HCT116 (cell line): ENCODE results near the gene ENTPD7. TPM values are rescaled to one million over a fixed set of nuclear protein-coding genes. Genes with fewer than 3 reads are reported as not detected.

ENCODE experiments used
- ATAC-seq: fragments of 200-7000 bp; cut with Tn5 transposase; 2 replicates; pipeline ENCODE4 v1.9.1; 2020; ENCODE audit warnings: mild to moderate bottlenecking, moderate library complexity
- BruUV-seq: library from RNA; stranded (reverse); fragments of 400-500 nt; replicated peaks from 2 replicates; lab custom pipeline; 2021; lab: Mats Ljungman, UMichigan
- CTCF ChIA-PET: fragments of 300-600 bp; sonication (Branson Sonifier 250); formaldehyde crosslinking; loops from one replicate; lab custom pipeline; 2021; ENCODE audit warnings: antibody characterized with exemption; lab: Charles Lee
- POLR2A ChIA-PET: fragments of 300-600, 350-600 bp; sonication (Branson Sonifier 250); formaldehyde crosslinking; loops from one replicate; lab custom pipeline; 2021; ENCODE audit warnings: antibody characterized with exemption; lab: Charles Lee
- RAD21 ChIA-PET, 2 experiments: fragments of 300-600 bp; sonication (Branson Sonifier 250); formaldehyde crosslinking; loops; one replicate each; lab custom pipeline; 2023; ENCODE audit warnings: low total read pairs in 2 of 2; ENCODE audit not compliant: uncharacterized antibody in 2 of 2, unreplicated experiment in 2 of 2, low non-redundant PET in 1 of 2; lab: Charles Lee
- DNase-seq: peaks from one replicate; pipeline ENCODE4 v3.0.0-alpha.2; 2010; ENCODE audit warnings: low read depth, low spot score
- H2AFZ ChIP-seq: fragments of 200-600 bp; shearing (Covaris generic), sonication (generic); 2 replicates; pipeline ENCODE4 v1.6.1; 2017; ENCODE audit warnings: low read depth, mixed run types, mixed read lengths, antibody characterized with exemption, low read length; ENCODE audit not compliant: poor library complexity, severe bottlenecking
- H3K27ac ChIP-seq: 2 replicates; pipeline ENCODE4 v1.5.1; 2012; ENCODE audit warnings: low read depth, low read length
- H3K27me3 ChIP-seq: fragments of 200-600 bp; sonication (generic); 2 replicates; pipeline ENCODE4 v1.6.1; 2016; ENCODE audit warnings: mixed run types, low read length, mixed read lengths; ENCODE audit not compliant: insufficient read depth
- H3K36me3 ChIP-seq, 2 experiments: fragments of 200-500 bp in 1 of 2; fragments of 200-600 bp in 1 of 2; sonication (Bioruptor generic) in 1 of 2; sonication (generic) in 1 of 2; 2 replicates each; pipeline versions ENCODE4 v1.5.1 to v1.6.1; 2014 to 2016; ENCODE audit warnings: low read length in 2 of 2, inconsistent platforms in 1 of 2, mixed read lengths in 1 of 2, mixed run types in 1 of 2; ENCODE audit not compliant: insufficient read depth in 2 of 2, control insufficient read depth in 1 of 2
- H3K4me1 ChIP-seq, 2 experiments: fragments of 200-600 bp in 1 of 2; sonication (generic) in 1 of 2; 2 replicates each; pipeline versions ENCODE4 v1.5.1 to v1.6.1; 2012 to 2017; ENCODE audit warnings: low read length in 2 of 2, inconsistent platforms in 1 of 2, mild to moderate bottlenecking in 1 of 2, mixed read lengths in 1 of 2, mixed run types in 1 of 2, moderate library complexity in 1 of 2; ENCODE audit not compliant: insufficient read depth in 2 of 2, control insufficient read depth in 1 of 2
- H3K4me2 ChIP-seq: fragments of 200-600 bp; sonication (generic); 2 replicates; pipeline ENCODE4 v1.6.1; 2017; ENCODE audit warnings: mixed run types, low read length, mixed read lengths
- H3K4me3 ChIP-seq, 2 experiments: fragments of 200-600 bp in 1 of 2; sonication (generic) in 1 of 2; replicated peaks in 1 of 2; 2 replicates each; pipeline ENCODE4 v1.5.1; 2011 to 2016; ENCODE audit warnings: low read length in 2 of 2, control low read depth in 1 of 2, low read depth in 1 of 2, mild to moderate bottlenecking in 1 of 2, mixed read lengths in 1 of 2, mixed run types in 1 of 2
- H3K79me2 ChIP-seq: fragments of 200-600 bp; sonication (generic); 2 replicates; pipeline ENCODE4 v1.6.1; 2017; ENCODE audit warnings: mild to moderate bottlenecking, mixed run types, low read length, moderate library complexity, mixed read lengths; ENCODE audit not compliant: insufficient read depth
- H3K9ac ChIP-seq: fragments of 200-600 bp; sonication (generic); 2 replicates; pipeline ENCODE4 v1.6.1; 2016; ENCODE audit warnings: low read length, mixed read lengths
- H3K9me2 ChIP-seq: fragments of 200-600 bp; sonication (generic), shearing (Covaris generic); 2 replicates; pipeline ENCODE4 v1.6.1; 2017; ENCODE audit warnings: mixed run types, mild to moderate bottlenecking, moderate library complexity; ENCODE audit not compliant: insufficient read depth
- H3K9me3 ChIP-seq, 2 experiments: fragments of 200-500 bp in 1 of 2; fragments of 200-600 bp in 1 of 2; sonication (Bioruptor generic) in 1 of 2; sonication (generic) in 1 of 2; 2 replicates each; pipeline ENCODE4 v1.6.1; 2014 to 2017; ENCODE audit warnings: low read length in 2 of 2, mixed read lengths in 2 of 2, inconsistent platforms in 1 of 2, low read depth in 1 of 2, mild to moderate bottlenecking in 1 of 2, mixed run types in 1 of 2, moderate library complexity in 1 of 2; ENCODE audit not compliant: control insufficient read depth in 1 of 2, insufficient read depth in 1 of 2
- H4K20me1 ChIP-seq: fragments of 200-600 bp; sonication (generic), shearing (Covaris generic); 2 replicates; pipeline ENCODE4 v1.6.1; 2017; ENCODE audit warnings: mixed run types, mild to moderate bottlenecking, moderate library complexity; ENCODE audit not compliant: insufficient read depth
- ATF3 ChIP-seq: IDR thresholded peaks from 2 replicates; pipeline ENCODE4 v1.6.1; 2012
- CBX3 ChIP-seq: IDR thresholded peaks from 2 replicates; pipeline ENCODE4 v1.6.1; 2012; ENCODE audit warnings: low read depth
- CEBPB ChIP-seq: IDR thresholded peaks from 2 replicates; pipeline ENCODE4 v1.6.1; 2012; ENCODE audit warnings: low read depth
- EGR1 ChIP-seq: IDR thresholded peaks from 2 replicates; pipeline ENCODE4 v1.6.1; 2012; ENCODE audit warnings: low read depth
- ELF1 ChIP-seq: IDR thresholded peaks from 2 replicates; pipeline ENCODE4 v1.6.1; 2012; ENCODE audit warnings: low read depth, borderline replicate concordance
- EZH2 ChIP-seq: fragments of 200-600 bp; sonication (generic); IDR thresholded peaks from 2 replicates; pipeline ENCODE4 v1.6.1; 2017; ENCODE audit warnings: antibody characterized with exemption, mixed run types
- EZH2phosphoT487 ChIP-seq: fragments of 200-600 bp; IDR thresholded peaks from 2 replicates; pipeline ENCODE4 v1.6.1; 2018; ENCODE audit warnings: antibody characterized with exemption, borderline replicate concordance
- FOSL1 ChIP-seq: IDR thresholded peaks from 2 replicates; pipeline ENCODE4 v1.6.1; 2012; ENCODE audit warnings: low read depth
- JUND ChIP-seq: IDR thresholded peaks from 2 replicates; pipeline ENCODE4 v1.6.1; 2012
- POLR2AphosphoS5 ChIP-seq: IDR thresholded peaks from 2 replicates; pipeline ENCODE4 v1.6.1; 2011; ENCODE audit warnings: mild to moderate bottlenecking, low read depth, low read length, moderate library complexity
- SP1 ChIP-seq: IDR thresholded peaks from 2 replicates; pipeline ENCODE4 v1.6.1; 2012; ENCODE audit warnings: low read depth
- SRF ChIP-seq: IDR thresholded peaks from 2 replicates; pipeline ENCODE4 v1.6.1; 2012; ENCODE audit warnings: low read depth
- YY1 ChIP-seq: IDR thresholded peaks from 2 replicates; pipeline ENCODE4 v1.6.1; 2011; ENCODE audit warnings: low read length, low read depth, moderate library complexity, mild to moderate bottlenecking; ENCODE audit not compliant: insufficient replicate concordance; ENCODE audit errors: extremely low read depth
- ZFX ChIP-seq: fragments of 450-650 bp; IDR thresholded peaks from 2 replicates; pipeline ENCODE4 v1.6.1; 2017
- ZNF274 ChIP-seq: fragments of 200-500 bp; sonication (Bioruptor generic); IDR thresholded peaks from 2 replicates; pipeline ENCODE4 v1.6.1; 2014; ENCODE audit warnings: mild to moderate bottlenecking, low read depth, low read length, inconsistent platforms
- intact Hi-C: fragments of 100-400 bp; cut with micrococcal nuclease; formaldehyde crosslinking; loops from 2 replicates; pipeline ENCODE4 v1.10.0; 2022
- total RNA-seq: library from RNA; stranded (reverse); gene quantifications from one replicate; pipeline ENCODE4 v1.2.1, GENCODE V29; 2021; ENCODE audit not compliant: unreplicated experiment
- TF ChIP-seq, protein P1 (sequence below): IDR thresholded peaks from 2 replicates; pipeline ENCODE4 v1.6.1; 2012
- TF ChIP-seq, protein P2 (sequence below), 3 experiments: fragments of 200-600 bp in 1 of 3; sonication (generic) in 1 of 3; IDR thresholded peaks in 2 of 3; conservative IDR thresholded peaks in 1 of 3; 2 replicates each; pipeline ENCODE4 v1.5.1; 2012 to 2017; ENCODE audit warnings: low read depth in 2 of 3, low read length in 2 of 3, antibody characterized with exemption in 1 of 3, borderline replicate concordance in 1 of 3, control low read depth in 1 of 3, mild to moderate bottlenecking in 1 of 3, mixed read lengths in 1 of 3, mixed run types in 1 of 3, moderate library complexity in 1 of 3; ENCODE audit not compliant: insufficient read depth in 1 of 3
- TF ChIP-seq, protein P3 (sequence below): IDR thresholded peaks from 2 replicates; pipeline ENCODE4 v1.6.1; 2012; ENCODE audit warnings: low read depth

The ENTPD7 gene
- total RNA-seq, 1 experiment from 2014 or later, result 12.3 TPM

DNA sequence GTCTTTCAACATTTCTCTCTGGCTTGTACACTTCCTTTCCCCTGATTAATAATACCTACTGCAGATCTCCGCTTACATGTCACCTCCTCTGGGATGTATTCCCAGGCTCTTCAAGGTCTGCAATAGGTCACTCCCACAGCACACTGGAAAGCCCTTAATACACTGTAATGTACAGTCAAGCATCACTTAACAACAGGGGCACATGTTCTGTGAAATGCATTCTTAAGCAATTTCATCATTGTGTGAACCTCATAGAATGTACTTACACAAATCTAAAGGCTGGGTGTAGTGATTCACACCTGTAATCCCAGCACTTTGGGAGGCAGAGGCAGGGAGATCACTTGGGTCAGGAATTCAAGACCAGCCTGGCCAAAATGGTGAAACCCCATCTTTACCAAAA, 70.7 kb downstream of the ENTPD7 start:
- H3K9me2 ChIP-seq, result no peaks in the 10 kb centered on the region
- H3K9me3 ChIP-seq, result no peaks in the 10 kb centered on the region
- no peak for DNase-seq
- peaks cover 15 to 16% of the 10 kb centered on the region in 2 experiments; a peak in 3 of 4 replicates for H3K4me1 ChIP-seq
- no peak overlapping the region for H3K9ac ChIP-seq
- ChIA-PET CTCF (no interaction called here), POLR2A (interaction anchor here (1.7 kb wide), 1 partner anchor 9 kb away, joined by 5 read pairs; no protein-coding TSS in a partner anchor), RAD21 (no interaction called here)
- no peak overlapping the region for H3K4me3 ChIP-seq
- no TSS peak for BruUV-seq
- H3K27ac ChIP-seq, result no peak overlapping the region
- intact Hi-C loops, result loop anchor here (5.0 to 10.0 kb wide), 2 partner anchors 298 to 455 kb away; partner anchors contain the start of genes ERLIN1 and GOT1
- H2AFZ ChIP-seq, result no peak overlapping the region
- peaks cover 52% of the 10 kb centered on the region for H3K79me2 ChIP-seq
- H3K4me2 ChIP-seq, result no peak overlapping the region
- no peaks in the 10 kb centered on the region for H3K27me3 ChIP-seq
- peaks cover 33% of the 10 kb centered on the region in 2 experiments for H3K36me3 ChIP-seq
- TF ChIP-seq, protein P1, sequence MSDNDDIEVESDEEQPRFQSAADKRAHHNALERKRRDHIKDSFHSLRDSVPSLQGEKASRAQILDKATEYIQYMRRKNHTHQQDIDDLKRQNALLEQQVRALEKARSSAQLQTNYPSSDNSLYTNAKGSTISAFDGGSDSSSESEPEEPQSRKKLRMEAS, result no peak
- no peak for TF ChIP-seq SRF
- no peak for TF ChIP-seq SP1
- TF ChIP-seq ELF1, result no peak
- TF ChIP-seq, protein P2, sequence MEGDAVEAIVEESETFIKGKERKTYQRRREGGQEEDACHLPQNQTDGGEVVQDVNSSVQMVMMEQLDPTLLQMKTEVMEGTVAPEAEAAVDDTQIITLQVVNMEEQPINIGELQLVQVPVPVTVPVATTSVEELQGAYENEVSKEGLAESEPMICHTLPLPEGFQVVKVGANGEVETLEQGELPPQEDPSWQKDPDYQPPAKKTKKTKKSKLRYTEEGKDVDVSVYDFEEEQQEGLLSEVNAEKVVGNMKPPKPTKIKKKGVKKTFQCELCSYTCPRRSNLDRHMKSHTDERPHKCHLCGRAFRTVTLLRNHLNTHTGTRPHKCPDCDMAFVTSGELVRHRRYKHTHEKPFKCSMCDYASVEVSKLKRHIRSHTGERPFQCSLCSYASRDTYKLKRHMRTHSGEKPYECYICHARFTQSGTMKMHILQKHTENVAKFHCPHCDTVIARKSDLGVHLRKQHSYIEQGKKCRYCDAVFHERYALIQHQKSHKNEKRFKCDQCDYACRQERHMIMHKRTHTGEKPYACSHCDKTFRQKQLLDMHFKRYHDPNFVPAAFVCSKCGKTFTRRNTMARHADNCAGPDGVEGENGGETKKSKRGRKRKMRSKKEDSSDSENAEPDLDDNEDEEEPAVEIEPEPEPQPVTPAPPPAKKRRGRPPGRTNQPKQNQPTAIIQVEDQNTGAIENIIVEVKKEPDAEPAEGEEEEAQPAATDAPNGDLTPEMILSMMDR (IDR thresholded peaks at IDR 0.05 in 2 of 3, conservative IDR thresholded peaks at IDR 0.05 in 1 of 3; ENCODE audit: borderline replicate concordance in 1 of 3, insufficient read depth in 1 of 3, low read depth in 2 of 3, low read length in 2 of 3), result no peak
- TF ChIP-seq EZH2, result no peak
- TF ChIP-seq ZFX, result no peak
- TF ChIP-seq FOSL1, result no peak
- no peak for TF ChIP-seq ZNF274
- TF ChIP-seq, protein P3, sequence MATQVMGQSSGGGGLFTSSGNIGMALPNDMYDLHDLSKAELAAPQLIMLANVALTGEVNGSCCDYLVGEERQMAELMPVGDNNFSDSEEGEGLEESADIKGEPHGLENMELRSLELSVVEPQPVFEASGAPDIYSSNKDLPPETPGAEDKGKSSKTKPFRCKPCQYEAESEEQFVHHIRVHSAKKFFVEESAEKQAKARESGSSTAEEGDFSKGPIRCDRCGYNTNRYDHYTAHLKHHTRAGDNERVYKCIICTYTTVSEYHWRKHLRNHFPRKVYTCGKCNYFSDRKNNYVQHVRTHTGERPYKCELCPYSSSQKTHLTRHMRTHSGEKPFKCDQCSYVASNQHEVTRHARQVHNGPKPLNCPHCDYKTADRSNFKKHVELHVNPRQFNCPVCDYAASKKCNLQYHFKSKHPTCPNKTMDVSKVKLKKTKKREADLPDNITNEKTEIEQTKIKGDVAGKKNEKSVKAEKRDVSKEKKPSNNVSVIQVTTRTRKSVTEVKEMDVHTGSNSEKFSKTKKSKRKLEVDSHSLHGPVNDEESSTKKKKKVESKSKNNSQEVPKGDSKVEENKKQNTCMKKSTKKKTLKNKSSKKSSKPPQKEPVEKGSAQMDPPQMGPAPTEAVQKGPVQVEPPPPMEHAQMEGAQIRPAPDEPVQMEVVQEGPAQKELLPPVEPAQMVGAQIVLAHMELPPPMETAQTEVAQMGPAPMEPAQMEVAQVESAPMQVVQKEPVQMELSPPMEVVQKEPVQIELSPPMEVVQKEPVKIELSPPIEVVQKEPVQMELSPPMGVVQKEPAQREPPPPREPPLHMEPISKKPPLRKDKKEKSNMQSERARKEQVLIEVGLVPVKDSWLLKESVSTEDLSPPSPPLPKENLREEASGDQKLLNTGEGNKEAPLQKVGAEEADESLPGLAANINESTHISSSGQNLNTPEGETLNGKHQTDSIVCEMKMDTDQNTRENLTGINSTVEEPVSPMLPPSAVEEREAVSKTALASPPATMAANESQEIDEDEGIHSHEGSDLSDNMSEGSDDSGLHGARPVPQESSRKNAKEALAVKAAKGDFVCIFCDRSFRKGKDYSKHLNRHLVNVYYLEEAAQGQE, result no peak
- no peak for TF ChIP-seq ATF3
- no peak for TF ChIP-seq CEBPB
- no peak for TF ChIP-seq EGR1
- no peak for TF ChIP-seq JUND
- no peak for TF ChIP-seq POLR2AphosphoS5
- no peak for TF ChIP-seq CBX3
- TF ChIP-seq YY1, result no peak
- TF ChIP-seq EZH2phosphoT487, result no peak
- TF ChIP-seq, all 23 proteins: peak for 0
- no peaks in the 10 kb centered on the region for H4K20me1 ChIP-seq
- no peak for ATAC-seq
